Measurements from ENCODE around the gene CFAP65. TPM values are rescaled to one million over a fixed set of nuclear protein-coding genes. Genes with fewer than 3 reads are reported as not detected.

Gene CFAP65
- total RNA-seq, 4 donors from 2014 or later, result not detected

DNA sequence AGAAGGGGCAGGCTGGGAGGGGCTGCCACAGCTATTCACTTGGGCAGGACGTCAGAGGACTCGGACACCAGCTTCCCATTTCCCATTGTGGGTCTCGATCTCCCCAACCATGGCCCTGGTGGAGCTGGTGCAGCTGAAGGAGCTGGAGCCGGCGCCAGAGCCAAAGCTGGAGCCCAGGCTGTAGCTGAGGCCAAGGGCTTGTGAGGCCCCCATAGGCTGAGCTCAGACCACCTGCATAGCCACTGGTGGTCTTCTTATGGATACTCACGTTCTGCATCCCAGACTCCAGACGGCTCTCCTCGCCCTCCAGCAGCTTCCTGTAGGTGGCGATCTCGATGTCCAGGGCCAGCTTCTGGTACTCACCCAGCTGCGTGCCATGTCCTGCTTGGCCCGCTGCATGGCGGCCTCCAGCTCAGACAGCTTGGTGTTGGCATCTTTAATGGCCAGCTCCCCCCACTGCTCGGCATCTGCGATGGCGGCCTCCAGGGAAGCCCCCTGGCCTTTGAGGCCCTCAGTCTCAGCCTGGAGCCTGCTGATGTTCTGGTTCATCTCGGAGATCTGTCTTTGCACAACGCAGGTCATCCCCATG is 87.9 kb downstream of the CFAP65 start:
- peaks cover 0 to 81% (median 0%) of the 10 kb centered on the region in 4 donors for H3K27me3 ChIP-seq
- no peaks in the 10 kb centered on the region for H3K36me3 ChIP-seq
- intact Hi-C loops (cut with DNase I), result no loop called here
- 76% methylated on average over 7 of the region's 18 CpGs for WGBS
- H3K4me3 ChIP-seq, result no peak overlapping the region
- TF ChIP-seq POLR2A (IDR thresholded peaks at IDR 0.05; ENCODE audit: low read depth) (no peak), EP300 (IDR thresholded peaks at IDR 0.05) (no peak), POLR2AphosphoS5 (IDR thresholded peaks at IDR 0.05) (no peak)
- TF ChIP-seq, protein P1, sequence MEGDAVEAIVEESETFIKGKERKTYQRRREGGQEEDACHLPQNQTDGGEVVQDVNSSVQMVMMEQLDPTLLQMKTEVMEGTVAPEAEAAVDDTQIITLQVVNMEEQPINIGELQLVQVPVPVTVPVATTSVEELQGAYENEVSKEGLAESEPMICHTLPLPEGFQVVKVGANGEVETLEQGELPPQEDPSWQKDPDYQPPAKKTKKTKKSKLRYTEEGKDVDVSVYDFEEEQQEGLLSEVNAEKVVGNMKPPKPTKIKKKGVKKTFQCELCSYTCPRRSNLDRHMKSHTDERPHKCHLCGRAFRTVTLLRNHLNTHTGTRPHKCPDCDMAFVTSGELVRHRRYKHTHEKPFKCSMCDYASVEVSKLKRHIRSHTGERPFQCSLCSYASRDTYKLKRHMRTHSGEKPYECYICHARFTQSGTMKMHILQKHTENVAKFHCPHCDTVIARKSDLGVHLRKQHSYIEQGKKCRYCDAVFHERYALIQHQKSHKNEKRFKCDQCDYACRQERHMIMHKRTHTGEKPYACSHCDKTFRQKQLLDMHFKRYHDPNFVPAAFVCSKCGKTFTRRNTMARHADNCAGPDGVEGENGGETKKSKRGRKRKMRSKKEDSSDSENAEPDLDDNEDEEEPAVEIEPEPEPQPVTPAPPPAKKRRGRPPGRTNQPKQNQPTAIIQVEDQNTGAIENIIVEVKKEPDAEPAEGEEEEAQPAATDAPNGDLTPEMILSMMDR (IDR thresholded peaks at IDR 0.05), result no peak
- H3K4me1 ChIP-seq, result no peaks in the 10 kb centered on the region
- no peak overlapping the region for H3K27ac ChIP-seq (replicated peaks in 1 of 4)
- DNase-seq (ENCODE audit: extremely low spot score), result no peak
- H3K9me3 ChIP-seq, result no peaks in the 10 kb centered on the region

Small RNAs within 50 kb of the gene (small RNA-seq; reads per million reads assigned to genes)
- 0 reads per million in 3 donors for gene MIR3131
- gene MIR375, result 17.3 to 50.1 (median 28.7) reads per million in 3 donors

Other genes starting within 250 kb of the CFAP65 start
- not detected for gene PRKAG3, start 209.7 kb downstream of the CFAP65 start, total RNA-seq
- gene WNT6, start 181.7 kb downstream of the CFAP65 start, total RNA-seq, result 10 to 100 TPM in 2 of 4 donors, 1 to 10 TPM in 2; 2.9 to 14.3 (median 8.0) TPM
- under 1 TPM in 1 of 4 donors, not detected in 3; 0.17 TPM for gene WNT10A, start 160.7 kb downstream of the CFAP65 start, total RNA-seq
- gene CDK5R2, start 81.8 kb downstream of the CFAP65 start, total RNA-seq, result under 1 TPM in 3 of 4 donors, not detected in 1; under 0.01 to 0.52 (median 0.33) TPM
- not detected for gene FEV, start 56.3 kb downstream of the CFAP65 start, total RNA-seq
- not detected for gene CRYBA2, start 48.1 kb downstream of the CFAP65 start, total RNA-seq
- not detected for gene IHH, start 19.4 kb upstream of the CFAP65 start, total RNA-seq
- gene NHEJ1, start 119.3 kb upstream of the CFAP65 start, total RNA-seq, result 10 to 100 TPM; 15.1 to 24.4 (median 17.8) TPM
- gene SLC23A3, start 128.5 kb upstream of the CFAP65 start, total RNA-seq, result under 1 TPM; 0.23 to 0.58 (median 0.37) TPM
- gene CNPPD1, start 135.4 kb upstream of the CFAP65 start, total RNA-seq, result 10 to 100 TPM; 41.9 to 98.0 (median 61.9) TPM
- gene RETREG2, start 136.8 kb upstream of the CFAP65 start, total RNA-seq, result 10 to 100 TPM; 44.0 to 69.3 (median 56.3) TPM
- gene ZFAND2B, start 165.3 kb upstream of the CFAP65 start, total RNA-seq, result 10 to 100 TPM; 27.0 to 50.1 (median 36.9) TPM
- 10 to 100 TPM; 17.4 to 27.3 (median 19.6) TPM for gene ABCB6, start 177.4 kb upstream of the CFAP65 start, total RNA-seq
- gene ATG9A, start 188.1 kb upstream of the CFAP65 start, total RNA-seq, result 10 to 100 TPM; 41.5 to 75.3 (median 56.2) TPM
- 10 to 100 TPM; 20.4 to 34.1 (median 27.6) TPM for gene ANKZF1, start 188.3 kb upstream of the CFAP65 start, total RNA-seq
- gene GLB1L, start 203.9 kb upstream of the CFAP65 start, total RNA-seq, result 1 to 10 TPM; 3.3 to 6.4 (median 5.6) TPM
- 10 to 100 TPM; 12.8 to 21.6 (median 16.7) TPM for gene STK16, start 204.0 kb upstream of the CFAP65 start, total RNA-seq
- not detected for gene TUBA4B, start 211.7 kb upstream of the CFAP65 start, total RNA-seq
- 100 to 1,000 TPM in 1 of 4 donors, 10 to 100 TPM in 3; 44.2 to 132 (median 74.4) TPM for gene TUBA4A, start 212.4 kb upstream of the CFAP65 start, total RNA-seq
- gene DNAJB2, start 237.8 kb upstream of the CFAP65 start, total RNA-seq, result 10 to 100 TPM; 33.3 to 84.8 (median 50.7) TPM